Endothelial cell of umbilical vein (primary cell): ENCODE results near the gene KIFC3. TPM values are rescaled to one million over a fixed set of nuclear protein-coding genes. Genes with fewer than 3 reads are reported as not detected.

ENCODE experiments used
- BruUV-seq: library from RNA; stranded (reverse); fragments of 400-500 nt; replicated peaks from 2 replicates; lab custom pipeline; 2021; lab: Mats Ljungman, UMichigan
- CTCF ChIA-PET: fragments of 300-600, 350-600 bp; sonication (Branson Sonifier 250); formaldehyde crosslinking; loops from one replicate; lab custom pipeline; 2021; ENCODE audit warnings: antibody characterized with exemption, inconsistent platforms; lab: Charles Lee
- POLR2A ChIA-PET: fragments of 300-600, 350-600 bp; sonication (Branson Sonifier 250); formaldehyde crosslinking; loops from one replicate; lab custom pipeline; 2021; ENCODE audit warnings: antibody characterized with exemption, inconsistent platforms; lab: Charles Lee
- DNase-seq: peaks from one replicate; pipeline ENCODE4 v3.0.0-alpha.2; 2011; ENCODE audit warnings: low read depth, low spot score
- FAIRE-seq: peaks from 2 replicates; lab custom pipeline; 2011; peaks lifted over from hg19 to GRCh38; lab: Jason Lieb, UNC
- H2AFZ ChIP-seq: 2 replicates; pipeline ENCODE4 v1.6.0; 2012; ENCODE audit warnings: low read depth, low read length, control low read depth, inconsistent platforms
- H3K27ac ChIP-seq: 2 replicates; pipeline ENCODE4 v1.5.1; 2011; ENCODE audit warnings: low read depth, mild to moderate bottlenecking, control low read depth, low read length, moderate library complexity; ENCODE audit not compliant: insufficient read depth
- H3K27me3 ChIP-seq, 2 experiments: 2 replicates each; pipeline versions ENCODE4 v1.6.0 to v1.6.1; 2011; ENCODE audit warnings: low read length in 2 of 2, mixed read lengths in 1 of 2; ENCODE audit not compliant: control insufficient read depth in 2 of 2, insufficient read depth in 2 of 2
- H3K36me3 ChIP-seq, 2 experiments: 2 replicates in 1 of 2; 3 replicates in 1 of 2; pipeline ENCODE4 v1.5.1; 2011; ENCODE audit warnings: low read length in 2 of 2, mild to moderate bottlenecking in 1 of 2, moderate library complexity in 1 of 2; ENCODE audit not compliant: control insufficient read depth in 2 of 2, insufficient read depth in 2 of 2; ENCODE audit errors: extremely low read depth in 1 of 2
- H3K4me1 ChIP-seq: 3 replicates; pipeline ENCODE4 v1.5.1; 2011; ENCODE audit warnings: mild to moderate bottlenecking, low read length; ENCODE audit not compliant: control insufficient read depth, insufficient read depth; ENCODE audit errors: extremely low read depth
- H3K4me2 ChIP-seq: 2 replicates; pipeline ENCODE4 v1.6.1; 2011; ENCODE audit warnings: low read length, control low read depth, mixed read lengths; ENCODE audit not compliant: insufficient read depth
- H3K4me3 ChIP-seq, 3 experiments: fragments of 200-600 bp in 1 of 3; sonication (generic), shearing (Covaris generic) in 1 of 3; replicated peaks in 1 of 3; 2 replicates each; pipeline ENCODE4 v1.5.1; 2011 to 2016; ENCODE audit warnings: control low read depth in 3 of 3, low read length in 3 of 3, mild to moderate bottlenecking in 2 of 3, inconsistent platforms in 1 of 3, low read depth in 1 of 3, moderate library complexity in 1 of 3; ENCODE audit not compliant: insufficient read depth in 1 of 3
- H3K79me2 ChIP-seq: 2 replicates; pipeline ENCODE4 v1.6.0; 2012; ENCODE audit warnings: low read length, inconsistent platforms; ENCODE audit not compliant: control insufficient read depth, insufficient read depth
- H3K9ac ChIP-seq: replicated peaks from 2 replicates; pipeline ENCODE3; 2011; ENCODE audit warnings: low read length, control low read depth; ENCODE audit not compliant: insufficient read depth; ENCODE audit errors: extremely low read depth
- H3K9me1 ChIP-seq: replicated peaks from 3 replicates; pipeline ENCODE4 v1.6.0; 2011; ENCODE audit warnings: mild to moderate bottlenecking, low read length; ENCODE audit not compliant: control insufficient read depth, insufficient read depth; ENCODE audit errors: extremely low read depth
- H3K9me3 ChIP-seq: replicated peaks from 2 replicates; pipeline ENCODE4 v1.5.1; 2012; ENCODE audit warnings: low read length, inconsistent platforms; ENCODE audit not compliant: control insufficient read depth, insufficient read depth
- H4K20me1 ChIP-seq: replicated peaks from 2 replicates; pipeline ENCODE3; 2011; ENCODE audit warnings: mild to moderate bottlenecking, low read length; ENCODE audit not compliant: control insufficient read depth, insufficient read depth; ENCODE audit errors: extremely low read depth
- CTCF ChIP-seq, 2 donors: IDR thresholded peaks; 1 replicate in 1 of 2; 2 replicates in 1 of 2; pipeline ENCODE4 v1.5.1; 2011; ENCODE audit warnings: low read length in 2 of 2, mild to moderate bottlenecking in 2 of 2, moderate library complexity in 2 of 2, control low read depth in 1 of 2, inconsistent platforms in 1 of 2, low read depth in 1 of 2; ENCODE audit not compliant: insufficient read depth in 1 of 2; ENCODE audit errors: extremely low read depth in 1 of 2
- EZH2 ChIP-seq: IDR thresholded peaks from 2 replicates; pipeline ENCODE4 v1.6.1; 2012; ENCODE audit warnings: borderline replicate concordance, low read depth, mild to moderate bottlenecking, moderate library complexity, low read length, inconsistent platforms; ENCODE audit not compliant: severe bottlenecking
- FOS ChIP-seq: IDR thresholded peaks from 2 replicates; pipeline ENCODE4 v1.6.1; 2011; ENCODE audit warnings: mild to moderate bottlenecking, low read length, moderate library complexity, borderline replicate concordance; ENCODE audit not compliant: insufficient read depth
- GATA2 ChIP-seq: IDR thresholded peaks from 2 replicates; pipeline ENCODE4 v1.7.0; 2011; ENCODE audit warnings: low read depth, mild to moderate bottlenecking, moderate library complexity, mixed read lengths, low read length; ENCODE audit not compliant: insufficient read length, insufficient read depth
- JUN ChIP-seq: IDR thresholded peaks from 2 replicates; pipeline ENCODE4 v1.6.1; 2011; ENCODE audit warnings: borderline replicate concordance, low read depth; ENCODE audit not compliant: insufficient read length, insufficient read depth
- MAX ChIP-seq: IDR thresholded peaks from 2 replicates; pipeline ENCODE4 v1.6.1; 2011; ENCODE audit not compliant: insufficient read depth, insufficient read length
- MYC ChIP-seq: IDR thresholded peaks from one replicate; pipeline ENCODE4 v1.6.1; 2011; ENCODE audit warnings: mild to moderate bottlenecking, low read depth, low read length
- POLR2A ChIP-seq: IDR thresholded peaks from 2 replicates; pipeline ENCODE4 v1.6.1; 2012; ENCODE audit warnings: low read depth, mild to moderate bottlenecking, control low read depth, low read length
- POLR2AphosphoS5 ChIP-seq: IDR thresholded peaks from 2 replicates; pipeline ENCODE4 v1.6.1; 2012; ENCODE audit warnings: low read depth, mild to moderate bottlenecking, control low read depth, low read length, moderate library complexity; ENCODE audit not compliant: insufficient read depth
- dilution Hi-C: fragments of 300-500 bp; cut with MboI; formaldehyde crosslinking; loops from one replicate; pipeline ENCODE4 v1.15.0; 2019; ENCODE audit warnings: low sequenced_read_pairs; ENCODE audit not compliant: extremely low pct_ligation_motif_present
- intact Hi-C: fragments of 100-400 bp; cut with micrococcal nuclease; formaldehyde crosslinking; loops from one replicate; pipeline ENCODE4 v1.10.0; 2022
- polyA plus RNA-seq, 4 experiments: library from polyadenylated mRNA; depleted of rRNA in 3 of 4; stranded (reverse) in 3 of 4; unstranded in 1 of 4; fragments of >200 nt; gene quantifications; 2 replicates each; pipeline versions ENCODE4 v1.2.1 to v1.2.3, GENCODE V29; 2011 to 2012; ENCODE audit warnings: missing spikeins in 1 of 4
- total RNA-seq: library from RNA; stranded (reverse); gene quantifications from 2 replicates; pipeline ENCODE4 v1.2.3, GENCODE V29; 2021

Gene KIFC3
- total and polyA plus RNA-seq, 2 donors (not counting 3 experiments of a cell fraction or from before 2014, with no cell fraction given), result 36.3 to 62.2 TPM

- no peak overlapping the region for H3K4me2 ChIP-seq
- BruUV-seq, result no TSS peak
- peaks cover 2 to 5% of the 10 kb centered on the region in 2 experiments for H3K27me3 ChIP-seq
- no peak for FAIRE-seq
- H3K9ac ChIP-seq, result no peak overlapping the region
- no peak overlapping the region for H3K4me3 ChIP-seq
- ChIA-PET POLR2A (no interaction called here), CTCF (no interaction called here)
- H3K36me3 ChIP-seq, result no peaks in the 10 kb centered on the region
- no peak for DNase-seq
- dilution Hi-C loops, result no loop called here
- no peak overlapping the region for H2AFZ ChIP-seq
- no peaks in the 10 kb centered on the region for H3K79me2 ChIP-seq
- H4K20me1 ChIP-seq, result no peaks in the 10 kb centered on the region
- H3K9me1 ChIP-seq, result no peaks in the 10 kb centered on the region
- H3K27ac ChIP-seq, result no peak overlapping the region
- intact Hi-C loops, result no loop called here
- H3K4me1 ChIP-seq, result no peaks in the 10 kb centered on the region
- no peaks in the 10 kb centered on the region for H3K9me3 ChIP-seq
- no peak for TF ChIP-seq EZH2
- no peak for TF ChIP-seq FOS
- no peak for TF ChIP-seq GATA2
- TF ChIP-seq POLR2AphosphoS5, result no peak
- no peak for TF ChIP-seq MYC
- no peak for TF ChIP-seq MAX
- TF ChIP-seq POLR2A, result no peak
- TF ChIP-seq CTCF (IDR thresholded peaks at IDR 0.05; ENCODE audit: extremely low read depth in 1 of 2, insufficient read depth in 1 of 2, low read depth in 1 of 2, low read length in 2 of 2), result no peak
- TF ChIP-seq JUN, result no peak
Observed at GRCh38 chr16:57829969-57830360, 27.7 kb upstream of the KIFC3 start.
